Measurements from ENCODE around the gene NPDC1. TPM values are rescaled to one million over a fixed set of nuclear protein-coding genes. Genes with fewer than 3 reads are reported as not detected.

NPDC1 gene
- total RNA-seq (2014; rRNA removed; shearing (Covaris generic)), result 8.2 and 10.7 TPM in 2 replicates

GRCh38 chr9:137046088-137046787, at the start of gene NPDC1:
NPDC1 (minus strand) TSS chr9:137046177; CDS start chr9:137045989, 188 bp downstream.
- DNase-seq (ENCODE audit: low read depth), result peak; percentile 72

- no peak for DNase-seq (ENCODE audit: low read depth)
Measured at GRCh38 chr9:137089232-137089947, 43.4 kb upstream of the NPDC1 start.

- no peak for DNase-seq (ENCODE audit: low read depth)
Measured at GRCh38 chr9:137088121-137088520, 42.1 kb upstream of the NPDC1 start.

- no peak for DNase-seq (ENCODE audit: low read depth)
Measured at GRCh38 chr9:137087409-137087925, 41.5 kb upstream of the NPDC1 start.

- peak; percentile 99 for DNase-seq (ENCODE audit: low read depth)
Measured at GRCh38 chr9:137086531-137087408, 40.8 kb upstream of the NPDC1 start, which contains the start of gene MAN1B1. MAN1B1 (plus strand) TSS chr9:137086985; CDS start chr9:137087000, 15 bp downstream.

- peak; percentile 76 for DNase-seq (ENCODE audit: low read depth)
Measured at GRCh38 chr9:137085920-137086530, 40.0 kb upstream of the NPDC1 start.

GRCh38 chr9:137084526-137084925, 38.5 kb upstream of the NPDC1 start:
- DNase-seq (ENCODE audit: low read depth), result no peak

- peak; percentile 98 for DNase-seq (ENCODE audit: low read depth)
Measured at GRCh38 chr9:137083394-137084004, 37.5 kb upstream of the NPDC1 start.

- no peak for DNase-seq (ENCODE audit: low read depth)
Measured at GRCh38 chr9:137082925-137083290, 36.9 kb upstream of the NPDC1 start.

- DNase-seq (ENCODE audit: low read depth), result no peak
Measured at GRCh38 chr9:137082222-137082924, 36.4 kb upstream of the NPDC1 start.

GRCh38 chr9:137080260-137081122, 34.5 kb upstream of the NPDC1 start:
- DNase-seq (ENCODE audit: low read depth), result no peak

- DNase-seq (ENCODE audit: low read depth), result no peak
Measured at GRCh38 chr9:137079401-137079787, 33.4 kb upstream of the NPDC1 start.

- DNase-seq (ENCODE audit: low read depth), result no peak
Measured at GRCh38 chr9:137078701-137079400, 32.9 kb upstream of the NPDC1 start.

- DNase-seq (ENCODE audit: low read depth), result no peak
Measured at GRCh38 chr9:137077758-137078693, 32.0 kb upstream of the NPDC1 start.

- DNase-seq (ENCODE audit: low read depth), result peak; percentile 61
Measured at GRCh38 chr9:137077010-137077747, 31.2 kb upstream of the NPDC1 start, which contains the start of gene UAP1L1. UAP1L1 (plus strand) TSS chr9:137077517; CDS start chr9:137077533, 16 bp downstream.

GRCh38 chr9:137076636-137077009, 30.6 kb upstream of the NPDC1 start:
- no peak for DNase-seq (ENCODE audit: low read depth)

GRCh38 chr9:137075275-137075775, 29.3 kb upstream of the NPDC1 start:
- DNase-seq (ENCODE audit: low read depth), result no peak
